Stimulated activated naive CD8-positive, alpha-beta T cell treated with anti-CD3 and anti-CD28 coated beads, Interleukin-15, Interleukin-2, amounts not matched to agents 100 U/mL and 50 U/mL, for 24 hours (primary cell): Measurements from ENCODE around the gene REEP5.
A peak's percentile ranks its signal among the peaks of the same experiment; 100 is the strongest.
"Not testable (repeated sequence)": the region's sequence is repeated elsewhere in the genome, so short reads cannot be mapped to it uniquely, and the experiment has no call there.

Experiments used
- ATAC-seq: fragments of 150-1000 bp; cut with Tn5 transposase; one replicate; pipeline ENCODE4 v1.10.0; 2021
- DNase-seq: peaks from one replicate; pipeline ENCODE4 v3.0.0; 2021

The REEP5 gene

GRCh38 chr5:112921833-112922817 lies at the start of gene REEP5:
REEP5 (minus strand) TSS chr5:112922227; CDS start chr5:112922190, 37 bp downstream.
- peak; percentile 87 for DNase-seq
- peak; percentile 89 for ATAC-seq

GRCh38 chr5:112971276-112971675 lies 49.2 kb upstream of the REEP5 start:
- DNase-seq (no peak), ATAC-seq (no peak)

- DNase-seq (no peak), ATAC-seq (no peak)
Measured at GRCh38 chr5:112968411-112969106, 46.5 kb upstream of the REEP5 start.

DNA sequence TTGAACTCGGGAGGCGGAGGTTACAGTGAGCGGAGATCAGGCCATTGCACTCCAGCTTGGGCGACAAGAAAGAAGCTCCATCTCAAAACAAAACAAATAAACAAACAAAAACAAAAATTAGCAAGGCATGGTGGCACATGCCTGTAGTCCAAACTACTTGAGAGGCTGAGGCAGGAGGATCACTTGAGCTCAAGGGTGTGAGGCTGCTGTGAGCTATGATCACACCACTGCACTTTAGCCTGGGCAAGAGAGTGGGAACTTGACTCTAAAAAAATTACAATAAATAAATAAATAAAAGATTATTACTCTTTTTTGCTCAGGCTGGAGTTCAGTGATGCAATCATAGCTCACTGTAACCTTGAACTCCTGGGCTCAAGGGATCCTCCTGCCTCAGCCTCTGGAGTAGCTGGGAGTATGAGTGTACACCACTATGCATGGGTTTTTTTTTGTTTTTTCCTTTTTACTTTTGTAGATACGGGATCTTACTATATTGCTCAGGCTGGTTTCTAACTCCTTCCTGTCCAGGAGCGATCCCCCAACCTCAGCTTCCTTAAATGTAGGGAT lies 45.6 kb upstream of the REEP5 start:
- no peak for ATAC-seq
- DNase-seq, result no peak

DNA sequence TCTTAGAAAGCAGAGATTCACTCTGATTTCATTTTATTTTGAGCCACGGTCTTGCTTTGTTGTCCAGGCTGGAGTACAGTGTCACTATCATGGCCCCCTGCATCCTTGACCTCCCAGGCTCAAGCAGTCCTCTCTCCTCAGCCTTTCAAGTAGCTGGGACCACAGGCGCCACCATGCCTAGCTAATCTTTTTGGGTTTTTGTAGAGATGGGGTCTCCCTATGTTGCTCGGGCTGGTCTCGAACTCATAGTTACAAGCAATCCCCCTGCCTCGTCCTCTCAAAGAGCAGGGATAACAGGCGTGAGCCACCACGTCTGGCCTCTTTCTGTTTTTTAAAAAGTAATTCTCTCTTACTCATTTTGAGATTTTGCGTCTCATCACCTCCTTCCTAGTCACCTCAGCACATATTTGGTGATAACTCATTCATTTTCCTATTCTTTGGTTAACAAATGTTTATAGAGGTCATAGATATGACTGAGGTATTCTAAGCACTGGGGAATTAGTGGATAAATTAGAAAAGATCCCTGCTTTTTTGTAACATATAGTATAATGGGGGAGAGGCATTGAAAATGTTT lies 43.8 kb upstream of the REEP5 start:
- DNase-seq (no peak), ATAC-seq (no peak)

DNA sequence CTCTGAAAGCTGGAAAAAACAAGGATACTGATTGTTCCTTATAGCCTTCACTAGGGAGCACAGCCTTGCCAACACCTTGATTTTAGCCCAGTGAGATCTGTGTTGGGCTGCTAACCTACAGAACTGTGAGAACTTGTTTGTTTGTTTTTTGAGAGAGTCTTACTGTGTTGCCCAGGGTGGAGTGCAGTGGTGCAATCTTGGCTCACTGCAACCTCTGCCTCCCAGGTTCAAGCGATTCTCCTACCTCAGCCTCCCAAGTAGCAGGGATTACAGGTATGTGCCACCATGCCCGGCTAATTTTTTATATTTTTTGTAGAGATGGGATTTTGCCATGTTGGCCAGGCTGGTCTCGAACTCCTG lies 41.3 kb upstream of the REEP5 start:
- not testable (repeated sequence) for DNase-seq

DNA sequence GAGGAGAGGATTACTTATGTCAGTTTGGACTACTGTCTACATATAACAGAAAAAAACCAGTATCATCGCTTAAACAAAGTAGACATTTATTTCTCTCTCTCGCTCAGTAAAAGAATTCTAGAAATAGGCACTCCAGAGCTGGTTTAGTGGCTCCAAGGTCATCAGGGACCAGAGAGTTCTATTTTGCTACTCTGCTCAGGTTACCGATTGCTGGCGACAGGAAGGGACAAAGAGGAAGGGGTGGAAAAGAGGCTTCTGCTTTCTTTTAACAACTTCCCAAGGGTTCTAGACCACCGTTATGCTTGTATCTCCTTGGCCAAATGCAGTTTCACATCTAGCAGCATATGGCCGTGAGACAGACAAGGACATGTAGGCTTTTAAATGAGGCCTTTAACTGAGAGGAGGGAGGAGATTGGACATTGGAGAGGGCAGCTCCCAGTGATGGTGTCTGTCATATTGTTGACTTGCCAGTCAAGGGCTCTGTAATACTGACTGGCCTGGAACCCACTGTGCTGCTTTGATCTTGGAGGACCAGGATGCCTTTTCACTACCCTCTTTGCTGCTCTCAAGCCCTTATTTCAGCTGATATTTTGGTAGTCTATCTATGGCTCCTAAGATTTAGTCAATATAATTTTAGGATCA lies 39.0 kb upstream of the REEP5 start:
- DNase-seq, result no peak
- ATAC-seq, result no peak

More for the DNA sequence above, 41.3 kb upstream of the REEP5 start:
- not testable (repeated sequence) for ATAC-seq

DNA sequence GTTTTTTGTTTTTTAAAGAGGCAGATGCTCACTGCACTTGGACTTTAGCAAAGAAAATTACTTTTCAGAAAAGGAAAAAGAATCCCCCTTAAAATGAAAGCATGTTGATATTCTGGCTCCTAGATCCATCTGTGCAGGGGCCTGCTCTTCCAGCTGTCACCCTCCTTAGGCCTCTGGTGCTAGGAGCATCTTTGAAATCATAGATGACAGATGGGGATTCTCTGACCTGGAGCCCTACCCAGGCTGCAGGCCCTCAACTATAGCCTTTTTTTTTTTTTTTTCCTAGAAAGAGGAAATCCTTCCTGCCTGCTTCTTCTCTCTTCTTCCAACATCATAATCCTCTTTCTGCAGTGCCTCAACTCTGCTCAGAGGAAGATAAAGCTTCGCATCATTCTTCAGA lies 38.3 kb upstream of the REEP5 start:
- DNase-seq (no peak), ATAC-seq (no peak)

DNA sequence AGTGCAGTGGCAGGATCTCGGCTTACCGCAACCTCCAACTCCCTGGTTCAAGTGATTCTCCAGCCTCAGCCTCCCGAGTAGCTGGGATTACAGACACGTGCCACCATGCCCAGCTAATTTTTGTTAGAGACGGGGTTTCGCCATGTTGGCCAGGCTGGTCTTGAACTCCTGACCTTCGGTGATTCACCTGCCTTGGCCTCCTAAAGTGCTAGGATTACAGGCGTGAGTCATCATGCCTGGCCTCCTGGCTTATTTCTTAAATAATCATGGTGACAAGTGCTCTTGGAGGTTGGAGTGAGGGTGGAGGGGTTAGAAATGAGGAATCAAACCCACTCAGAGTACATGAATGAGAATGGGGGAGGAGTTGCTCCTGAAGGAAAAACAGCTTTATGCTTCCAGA lies 37.8 kb upstream of the REEP5 start:
- not testable (repeated sequence) for ATAC-seq, DNase-seq

GRCh38 chr5:112958093-112959088 lies 36.4 kb upstream of the REEP5 start:
- DNase-seq, result no peak

GRCh38 chr5:112957036-112957808 lies 35.2 kb upstream of the REEP5 start:
- DNase-seq, result no peak
- no peak for ATAC-seq

More at GRCh38 chr5:112958093-112959088, 36.4 kb upstream of the REEP5 start:
- ATAC-seq, result peak; percentile 79

DNA sequence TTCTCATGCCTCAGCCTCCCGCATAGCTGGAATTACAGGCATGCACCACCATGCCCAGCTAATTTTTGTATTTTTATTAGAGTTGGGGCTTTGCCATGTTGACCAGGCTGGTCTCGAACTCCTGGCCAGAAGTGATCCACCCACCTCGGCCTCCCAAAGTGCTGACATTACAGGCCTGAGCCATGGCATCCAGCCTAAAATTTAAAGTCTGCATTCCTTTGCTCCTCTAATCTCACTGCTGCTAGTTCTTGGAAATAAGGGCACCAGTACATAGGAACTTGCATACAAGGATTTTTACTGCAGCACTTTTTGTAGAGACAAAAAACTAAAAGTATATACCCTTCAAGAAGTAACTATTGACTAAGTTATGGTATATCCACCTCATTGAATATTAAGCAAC lies 34.6 kb upstream of the REEP5 start:
- ATAC-seq (no peak), DNase-seq (no peak)

DNA sequence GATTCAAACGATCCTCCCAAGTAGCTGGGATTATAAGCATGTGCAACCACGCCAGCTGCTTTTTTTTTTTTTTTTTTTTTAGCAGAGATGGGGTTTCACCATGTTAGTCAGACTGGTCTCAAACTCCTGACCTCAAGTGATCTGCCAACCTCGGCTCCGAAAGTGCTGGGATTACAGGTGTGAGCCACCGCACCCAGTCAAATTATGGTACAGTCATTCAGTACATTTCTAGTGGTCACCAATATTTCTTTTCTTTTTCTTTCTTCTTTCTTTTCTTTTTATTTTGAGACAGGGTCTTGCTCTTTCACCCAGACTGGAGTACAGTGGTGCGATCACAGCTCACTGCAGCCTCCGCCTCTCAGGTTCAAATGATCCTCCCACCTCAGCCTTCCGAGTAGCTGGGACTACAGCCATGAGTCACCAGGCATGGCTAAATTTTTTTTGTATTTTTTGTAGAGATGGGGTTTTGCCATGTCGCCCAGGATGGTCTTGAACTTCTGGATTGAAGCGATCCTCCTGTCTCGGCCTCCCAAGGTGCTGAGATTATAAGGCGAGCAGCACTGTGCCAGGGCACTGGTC lies 29.2 kb upstream of the REEP5 start:
- ATAC-seq (peak; percentile 57), DNase-seq (no peak)

DNA sequence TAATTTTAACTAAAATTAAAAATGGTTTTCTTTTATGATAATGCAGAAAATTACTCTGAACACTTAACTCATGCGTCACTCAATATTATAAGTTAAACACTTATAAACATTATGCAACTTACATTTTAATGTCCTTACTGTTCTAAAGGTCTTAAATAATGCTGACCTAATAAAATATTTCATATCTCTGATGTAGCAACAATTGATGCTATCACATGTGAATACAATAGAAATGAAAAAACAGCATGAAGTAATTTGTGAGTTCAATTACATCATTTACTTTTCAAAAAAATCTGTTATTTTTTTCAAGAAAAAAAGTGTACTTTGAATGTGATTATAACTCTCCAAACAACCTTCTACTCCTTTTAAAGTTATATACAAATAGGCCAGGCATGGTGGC lies 26.4 kb upstream of the REEP5 start:
- no peak for DNase-seq
- no peak for ATAC-seq

GRCh38 chr5:112940670-112941069 lies 18.6 kb upstream of the REEP5 start:
- no peak for ATAC-seq

GRCh38 chr5:112938286-112938685 lies 16.3 kb upstream of the REEP5 start:
- ATAC-seq (no peak), DNase-seq (no peak)

More at GRCh38 chr5:112940670-112941069, 18.6 kb upstream of the REEP5 start:
- no peak for DNase-seq

DNA sequence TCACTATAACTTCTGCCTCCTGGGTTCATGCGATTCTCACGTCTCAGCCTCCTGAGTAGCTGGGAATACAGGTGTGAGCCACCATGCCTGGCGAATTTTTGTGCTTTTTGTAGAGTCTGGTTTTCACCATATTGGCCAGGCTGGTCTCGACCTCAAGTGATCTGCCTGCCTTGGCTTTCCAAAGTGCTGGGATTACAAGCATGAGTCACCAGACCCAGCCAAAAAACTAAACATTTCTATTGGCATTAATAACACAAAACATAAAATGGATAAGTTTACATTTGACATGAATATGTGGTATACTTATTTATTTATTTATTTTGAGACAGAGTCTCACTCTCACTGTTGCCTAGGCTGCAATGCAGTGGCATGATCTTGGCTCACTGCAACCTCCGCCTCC lies 13.6 kb upstream of the REEP5 start:
- DNase-seq (no peak), ATAC-seq (no peak)

GRCh38 chr5:112934366-112934663 lies 12.3 kb upstream of the REEP5 start:
- peak; percentile 38 for ATAC-seq
- DNase-seq, result no peak

DNA sequence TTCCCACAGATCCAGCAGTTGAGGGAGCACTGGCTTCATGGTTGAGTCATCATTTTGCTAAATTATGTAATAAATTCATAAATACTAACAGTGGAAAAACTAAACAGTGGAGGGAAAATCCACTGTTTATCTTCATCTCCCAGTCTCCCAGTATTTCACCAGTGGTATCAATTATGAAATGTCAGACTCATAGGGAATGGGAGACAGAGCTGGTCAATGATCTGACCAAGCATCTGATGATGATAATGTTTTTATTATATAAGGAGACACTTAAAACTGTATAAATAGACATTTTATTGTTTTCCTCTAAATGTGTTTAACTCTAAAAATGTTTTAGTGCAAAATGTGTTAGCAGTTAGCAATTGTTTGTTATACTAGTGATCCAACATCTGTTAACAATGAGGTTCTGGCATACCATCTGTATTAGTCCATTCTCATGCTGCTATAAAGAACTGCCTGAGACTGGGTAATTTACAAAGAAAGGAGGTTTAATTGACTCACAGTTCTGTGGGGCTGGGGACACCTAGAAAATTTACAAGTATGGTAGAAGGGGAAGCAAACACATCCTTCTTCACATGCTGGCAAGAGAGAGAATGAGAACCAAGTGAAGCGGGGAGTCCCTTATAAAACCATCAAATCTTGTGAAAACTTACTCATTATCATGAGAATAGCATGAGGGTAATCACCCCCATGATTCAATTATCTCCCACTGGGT lies 11.8 kb upstream of the REEP5 start:
- peak; percentile 42 for ATAC-seq

More for the DNA sequence above, 11.8 kb upstream of the REEP5 start:
- no peak for DNase-seq
